ENCODE results near the gene PSMB4. TPM values are rescaled to one million over a fixed set of nuclear protein-coding genes. Genes with fewer than 3 reads are reported as not detected.
A peak's percentile ranks its signal among the peaks of the same experiment; 100 is the strongest.
"Not testable (repeated sequence)": the region's sequence is repeated elsewhere in the genome, so short reads cannot be mapped to it uniquely, and the experiment has no call there.

The PSMB4 gene
- total RNA-seq, 2 donors from 2014 or later: 155 to 175 TPM

DNA sequence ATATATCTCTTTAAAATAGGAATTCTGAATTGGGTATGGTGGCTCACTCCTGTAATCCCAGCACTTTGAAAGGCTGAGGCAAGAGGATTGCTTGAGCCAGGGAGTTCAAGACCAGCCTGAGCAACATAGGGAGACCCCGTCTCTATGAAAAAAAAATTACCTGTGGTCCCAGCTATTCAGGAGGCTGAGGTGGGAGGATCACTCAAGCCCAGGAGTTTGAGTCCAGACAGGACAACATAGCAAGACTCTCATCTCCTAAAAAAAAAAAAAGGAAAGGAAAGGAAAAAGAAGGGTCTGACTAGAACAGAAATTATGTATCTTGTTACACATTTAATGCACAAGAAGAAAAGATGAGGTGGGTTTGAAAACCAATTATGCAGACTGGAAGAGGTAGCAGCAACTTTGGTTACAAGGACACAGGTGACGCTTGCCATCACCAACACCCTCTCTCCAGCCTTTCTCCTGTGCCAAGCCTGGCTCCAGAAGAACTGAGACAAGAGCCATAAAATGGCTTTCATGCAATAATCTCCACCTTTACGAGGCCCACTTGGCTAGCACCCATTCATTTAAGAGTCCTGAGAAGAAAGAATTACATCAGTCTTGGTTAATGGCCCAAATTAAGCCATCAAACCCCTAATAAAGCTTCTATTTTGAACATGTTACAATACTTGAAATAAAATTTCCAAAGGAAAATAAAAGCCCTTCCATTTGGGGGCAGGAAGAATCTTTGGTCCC is 22.1 kb upstream of the PSMB4 start:
- peak; percentile 64 for ATAC-seq
- DNase-seq: peak; percentile 56 to 66
- intact Hi-C loops (cut with DNase I, micrococcal nuclease): no loop called here

- no peak for ATAC-seq
- DNase-seq: no peak
- intact Hi-C loops (cut with DNase I, micrococcal nuclease): no loop called here
These were observed 14.8 kb upstream of the PSMB4 start for GRCh38 chr1:151384584-151384983.

GRCh38 chr1:151386002-151386401 is 13.4 kb upstream of the PSMB4 start:
- intact Hi-C loops (cut with DNase I, micrococcal nuclease): no loop called here
- no peak for DNase-seq
- no peak for ATAC-seq

DNA sequence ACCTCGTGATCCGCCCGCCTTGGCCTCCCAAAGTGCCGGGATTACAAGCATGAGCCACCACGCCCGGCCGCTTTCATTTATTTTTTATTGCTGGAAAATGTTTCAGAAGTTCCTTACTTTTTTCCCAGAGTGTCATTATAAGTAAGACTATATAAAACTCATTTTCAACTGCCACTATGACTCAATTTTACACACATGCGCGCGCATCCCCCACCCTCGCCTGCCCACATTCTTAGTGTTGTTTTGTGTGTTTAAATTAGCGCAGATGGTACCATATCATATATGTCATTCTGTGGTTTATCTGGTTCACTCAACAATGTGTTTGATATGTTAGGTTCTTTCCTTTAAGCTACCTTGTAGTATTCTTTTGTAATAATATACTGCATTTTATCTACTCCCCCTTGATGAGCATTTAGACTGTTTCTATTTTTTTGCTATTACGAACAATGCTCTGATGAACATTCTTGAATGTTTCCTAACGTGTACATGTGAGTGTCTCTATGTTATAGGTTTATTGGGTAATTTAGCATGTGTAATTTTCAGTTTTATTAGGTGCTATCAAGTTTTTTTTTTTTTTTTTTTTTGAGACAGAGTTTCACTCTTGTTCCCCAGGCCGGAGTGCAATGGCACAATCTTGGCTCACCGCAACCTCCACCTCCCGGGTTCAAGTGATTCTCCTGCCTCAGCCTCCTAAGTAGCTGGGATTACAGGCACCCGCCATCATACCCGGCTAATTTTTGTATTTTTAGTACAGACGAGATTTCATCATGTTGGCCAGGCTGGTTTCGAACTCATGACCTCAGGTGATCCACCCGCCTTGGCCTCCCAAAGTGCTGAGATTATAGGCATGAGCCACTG is 8.9 kb upstream of the PSMB4 start:
- ATAC-seq (peak; percentile 73), DNase-seq (peak; percentile 82 to 85)
- intact Hi-C loops (cut with DNase I, micrococcal nuclease): not testable (repeated sequence)

GRCh38 chr1:151391079-151391563 is 8.3 kb upstream of the PSMB4 start:
- DNase-seq (no peak), ATAC-seq (peak; percentile 85)
- intact Hi-C loops (cut with DNase I, micrococcal nuclease): no loop called here

DNA sequence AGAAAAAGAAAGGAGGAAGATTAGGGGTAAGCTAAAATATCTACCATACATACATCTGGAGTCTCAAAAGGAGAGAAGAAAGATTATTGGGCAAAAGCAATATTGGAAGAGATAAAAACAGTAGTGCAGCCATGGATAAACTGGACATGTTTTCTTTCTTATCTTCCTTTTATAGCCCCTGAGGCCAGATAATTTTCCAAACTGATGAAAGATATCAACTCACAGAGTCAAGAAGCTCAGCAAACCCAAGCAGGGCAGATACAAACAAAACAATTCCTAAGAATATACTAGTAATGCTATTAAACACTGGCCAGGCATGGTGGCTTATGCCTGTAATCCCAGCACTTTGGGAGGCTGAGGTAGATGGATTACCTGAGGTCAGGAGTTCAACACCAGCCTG is 5.8 kb upstream of the PSMB4 start:
- no peak for DNase-seq
- no peak for ATAC-seq
- intact Hi-C loops (cut with DNase I, micrococcal nuclease): no loop called here

GRCh38 chr1:151396265-151396664 is 3.1 kb upstream of the PSMB4 start:
- DNase-seq; ATAC-seq; intact Hi-C loops (cut with DNase I, micrococcal nuclease): not testable (repeated sequence)

- intact Hi-C loops (cut with DNase I, micrococcal nuclease): loop anchor here in 1 of 2 donors (10.0 kb wide), 1 partner anchor 96 kb away; no protein-coding TSS in a partner anchor
- no peak for DNase-seq
- no peak for ATAC-seq
These were observed 1.9 kb downstream of the PSMB4 start for GRCh38 chr1:151401125-151401788.

- intact Hi-C loops (cut with DNase I, micrococcal nuclease): loop anchor here in 1 of 2 donors (10.0 kb wide), 1 partner anchor 97 kb away; no protein-coding TSS in a partner anchor
- DNase-seq (no peak), ATAC-seq (no peak)
These were observed 2.5 kb downstream of the PSMB4 start for GRCh38 chr1:151401860-151402259.

- no peak for DNase-seq
- no peak for ATAC-seq
- intact Hi-C loops (cut with DNase I, micrococcal nuclease): loop anchor here in 1 of 2 donors (10.0 kb wide), 1 partner anchor 98 kb away; no protein-coding TSS in a partner anchor
These were observed 3.4 kb downstream of the PSMB4 start for GRCh38 chr1:151402764-151403163.

DNA sequence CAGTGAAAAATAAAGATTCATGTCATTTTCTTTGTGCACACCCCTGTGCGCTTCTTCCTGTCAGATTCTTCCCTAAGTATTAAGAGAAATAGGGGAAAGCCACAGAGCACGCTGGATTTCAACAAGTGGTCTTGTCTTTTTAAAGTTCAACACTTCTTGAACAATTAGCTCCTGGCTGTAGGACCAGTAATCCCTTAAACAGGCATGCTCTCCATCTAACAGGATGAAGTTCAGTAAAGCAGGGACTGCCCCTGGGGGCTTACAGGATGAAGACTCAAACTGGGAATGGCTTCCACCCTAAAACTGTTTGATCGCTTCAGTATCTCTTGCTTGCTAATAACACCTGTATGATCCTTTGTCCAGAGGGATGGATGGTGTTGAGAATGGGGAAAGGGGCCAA is 4.2 kb downstream of the PSMB4 start:
- ATAC-seq: no peak
- no peak for DNase-seq
- intact Hi-C loops (cut with DNase I, micrococcal nuclease): loop anchor here in 1 of 2 donors (10.0 kb wide), 1 partner anchor 99 kb away; no protein-coding TSS in a partner anchor

GRCh38 chr1:151405187-151405951 is 6.0 kb downstream of the PSMB4 start:
- intact Hi-C loops (cut with DNase I, micrococcal nuclease): loop anchor here in 1 of 2 donors (10.0 kb wide), 1 partner anchor 101 kb away; no protein-coding TSS in a partner anchor
- ATAC-seq (no peak), DNase-seq (no peak)

DNA sequence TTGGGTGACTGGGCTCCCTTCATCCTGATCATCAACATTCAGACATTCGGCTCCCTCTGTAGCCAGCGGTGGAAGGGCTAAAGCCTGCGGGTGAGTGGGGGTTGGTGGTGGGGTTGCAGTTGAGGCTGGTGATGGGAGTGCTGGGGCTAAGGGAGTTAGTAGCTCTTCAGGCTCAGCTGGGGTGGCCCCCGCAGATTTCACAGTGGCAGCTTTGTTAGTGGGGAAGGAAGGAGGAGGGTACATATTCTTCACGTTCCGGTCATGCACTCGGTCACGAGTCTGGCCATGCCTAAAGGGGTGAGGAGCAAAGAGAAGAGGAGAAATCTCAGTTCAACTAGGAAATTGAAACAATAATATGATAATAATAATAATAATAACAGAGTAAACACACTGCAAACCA is 6.8 kb downstream of the PSMB4 start:
- ATAC-seq: no peak
- DNase-seq: no peak
- intact Hi-C loops (cut with DNase I, micrococcal nuclease): loop anchor here in 1 of 2 donors (10.0 kb wide), 1 partner anchor 101 kb away; no protein-coding TSS in a partner anchor

GRCh38 chr1:151407304-151407703 is 7.9 kb downstream of the PSMB4 start:
- intact Hi-C loops (cut with DNase I, micrococcal nuclease): loop anchor here in 1 of 2 donors (10.0 kb wide), 1 partner anchor 103 kb away; no protein-coding TSS in a partner anchor

GRCh38 chr1:151408891-151409290 is 9.5 kb downstream of the PSMB4 start:
- DNase-seq (no peak), ATAC-seq (no peak)
- intact Hi-C loops (cut with DNase I, micrococcal nuclease): loop anchor here in 1 of 2 donors (10.0 kb wide), 1 partner anchor 104 kb away; no protein-coding TSS in a partner anchor

More at GRCh38 chr1:151407304-151407703, 7.9 kb downstream of the PSMB4 start:
- DNase-seq (no peak), ATAC-seq (no peak)

GRCh38 chr1:151411884-151412283 is 12.5 kb downstream of the PSMB4 start:
- ATAC-seq (no peak), DNase-seq (no peak)
- intact Hi-C loops (cut with DNase I, micrococcal nuclease): no loop called here

- no peak for ATAC-seq
These were observed 16.9 kb downstream of the PSMB4 start for GRCh38 chr1:151416231-151416630.

GRCh38 chr1:151418081-151418480 is 18.7 kb downstream of the PSMB4 start:
- intact Hi-C loops (cut with DNase I, micrococcal nuclease): no loop called here
- ATAC-seq (no peak), DNase-seq (no peak)

More at GRCh38 chr1:151416231-151416630, 16.9 kb downstream of the PSMB4 start:
- intact Hi-C loops (cut with DNase I, micrococcal nuclease): no loop called here
- no peak for DNase-seq
